Suprapubic skin (tissue), 4 donors: Measurements from ENCODE around the gene SPEM3. TPM values are rescaled to one million over a fixed set of nuclear protein-coding genes. Genes with fewer than 3 reads are reported as not detected.
"Not testable (repeated sequence)": the region's sequence is repeated elsewhere in the genome, so short reads cannot be mapped to it uniquely, and the experiment has no call there.

Source experiments
- DNase-seq, 2 donors: peaks; one replicate each; pipeline ENCODE4 v3.0.0-alpha.2; 2019; ENCODE audit warnings: low spot score in 2 of 2
- H3K27ac ChIP-seq: fragments of 200-600 bp; sonication (generic); one replicate; pipeline ENCODE4 v1.5.1; 2019
- H3K27me3 ChIP-seq: fragments of 200-600 bp; sonication (generic); one replicate; pipeline ENCODE4 v1.5.1; 2019
- H3K36me3 ChIP-seq: fragments of 200-600 bp; sonication (generic); one replicate; pipeline ENCODE4 v1.5.1; 2019
- H3K4me1 ChIP-seq: fragments of 200-600 bp; sonication (generic); one replicate; pipeline ENCODE4 v1.5.1; 2019
- H3K4me3 ChIP-seq: fragments of 200-600 bp; sonication (generic); one replicate; pipeline ENCODE4 v1.5.1; 2019; ENCODE audit warnings: mild to moderate bottlenecking
- H3K9me3 ChIP-seq: fragments of 200-600 bp; sonication (generic); one replicate; pipeline ENCODE4 v1.5.1; 2019
- EP300 ChIP-seq: sonication (generic); formaldehyde crosslinking; IDR thresholded peaks from one replicate; pipeline ENCODE4 v1.6.1; 2017; ENCODE audit warnings: antibody characterized with exemption
- POLR2A ChIP-seq, 2 donors: fragments of 450-650 bp; IDR thresholded peaks; one replicate each; pipeline ENCODE4 v1.6.1; 2017; ENCODE audit warnings: antibody characterized with exemption in 2 of 2, mild to moderate bottlenecking in 2 of 2, moderate library complexity in 2 of 2
- POLR2AphosphoS5 ChIP-seq, 3 donors: sonication (generic); formaldehyde crosslinking; IDR thresholded peaks; one replicate each; pipeline ENCODE4 v1.6.1; 2017; ENCODE audit warnings: antibody characterized with exemption in 3 of 3
- WGBS: methylation state at CpG from one replicate; pipeline ENCODE4 v1.1.5; 2018; 5-methylcytosine and 5-hydroxymethylcytosine counted together
- total RNA-seq, 4 donors: library from RNA; depleted of rRNA; stranded (reverse); fragments of >200 nt; gene quantifications; one replicate each; pipeline ENCODE4 v1.1.0, GENCODE V29; 2016
- TF ChIP-seq, protein P1 (sequence below), 2 donors: fragments of 200-600 bp in 1 of 2; fragments of 450-650 bp in 1 of 2; sonication (generic) in 1 of 2; IDR thresholded peaks; one replicate each; pipeline ENCODE4 v1.5.1; 2016 to 2019; ENCODE audit warnings: antibody characterized with exemption in 2 of 2, mild to moderate bottlenecking in 1 of 2, moderate library complexity in 1 of 2

The SPEM3 gene
- total RNA-seq, 4 donors from 2014 or later, result not detected

DNA sequence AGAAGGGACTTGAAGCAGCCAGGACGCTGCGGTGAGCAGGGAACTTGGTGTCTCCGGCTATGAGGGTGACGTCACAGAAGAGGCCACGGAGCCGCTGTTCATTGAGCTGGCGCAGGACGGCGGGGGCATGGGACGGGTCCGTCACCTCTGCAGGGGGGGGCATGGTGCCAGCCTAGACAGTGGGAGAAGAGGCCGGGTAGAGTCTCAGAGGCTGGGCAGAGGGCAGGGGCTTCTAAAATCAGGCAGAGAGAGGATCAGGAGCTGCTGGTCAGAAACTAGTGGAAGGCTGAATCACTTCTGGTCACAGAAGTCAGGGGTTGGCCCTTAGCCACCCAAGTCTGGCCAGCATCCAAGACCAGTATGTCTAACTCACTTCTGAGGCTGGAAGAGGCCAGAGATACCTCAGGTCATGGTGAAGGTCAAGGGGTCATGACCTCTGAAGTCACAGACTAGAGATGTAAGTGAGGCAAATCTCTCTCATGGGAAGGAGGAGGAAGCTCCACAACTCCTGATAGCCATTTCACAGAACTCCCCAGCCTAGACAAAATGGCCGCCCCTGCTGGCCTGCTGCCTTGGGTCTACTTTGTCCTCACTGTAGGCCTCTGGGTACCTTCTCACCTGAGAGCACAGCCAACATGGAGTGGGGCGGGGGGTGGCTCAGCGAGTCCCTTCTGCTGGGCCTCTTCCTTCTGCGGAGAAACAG, 38.1 kb downstream of the SPEM3 start:
- TF ChIP-seq POLR2A (IDR thresholded peaks at IDR 0.05) (no peak), EP300 (no peak), POLR2AphosphoS5 (IDR thresholded peaks at IDR 0.05) (no peak)
- TF ChIP-seq, protein P1, sequence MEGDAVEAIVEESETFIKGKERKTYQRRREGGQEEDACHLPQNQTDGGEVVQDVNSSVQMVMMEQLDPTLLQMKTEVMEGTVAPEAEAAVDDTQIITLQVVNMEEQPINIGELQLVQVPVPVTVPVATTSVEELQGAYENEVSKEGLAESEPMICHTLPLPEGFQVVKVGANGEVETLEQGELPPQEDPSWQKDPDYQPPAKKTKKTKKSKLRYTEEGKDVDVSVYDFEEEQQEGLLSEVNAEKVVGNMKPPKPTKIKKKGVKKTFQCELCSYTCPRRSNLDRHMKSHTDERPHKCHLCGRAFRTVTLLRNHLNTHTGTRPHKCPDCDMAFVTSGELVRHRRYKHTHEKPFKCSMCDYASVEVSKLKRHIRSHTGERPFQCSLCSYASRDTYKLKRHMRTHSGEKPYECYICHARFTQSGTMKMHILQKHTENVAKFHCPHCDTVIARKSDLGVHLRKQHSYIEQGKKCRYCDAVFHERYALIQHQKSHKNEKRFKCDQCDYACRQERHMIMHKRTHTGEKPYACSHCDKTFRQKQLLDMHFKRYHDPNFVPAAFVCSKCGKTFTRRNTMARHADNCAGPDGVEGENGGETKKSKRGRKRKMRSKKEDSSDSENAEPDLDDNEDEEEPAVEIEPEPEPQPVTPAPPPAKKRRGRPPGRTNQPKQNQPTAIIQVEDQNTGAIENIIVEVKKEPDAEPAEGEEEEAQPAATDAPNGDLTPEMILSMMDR (IDR thresholded peaks at IDR 0.05), result no peak
- 73% methylated on average over 16 of the region's 16 CpGs for WGBS
- Histone ChIP-seq H3K36me3 (peaks cover 30% of the 10 kb centered on the region), H3K27ac (peak overlapping the region; percentile 25), H3K27me3 (no peaks in the 10 kb centered on the region), H3K4me3 (no peak overlapping the region), H3K9me3 (no peaks in the 10 kb centered on the region), H3K4me1 (peaks cover 29% of the 10 kb centered on the region)
- no peak for DNase-seq

DNA sequence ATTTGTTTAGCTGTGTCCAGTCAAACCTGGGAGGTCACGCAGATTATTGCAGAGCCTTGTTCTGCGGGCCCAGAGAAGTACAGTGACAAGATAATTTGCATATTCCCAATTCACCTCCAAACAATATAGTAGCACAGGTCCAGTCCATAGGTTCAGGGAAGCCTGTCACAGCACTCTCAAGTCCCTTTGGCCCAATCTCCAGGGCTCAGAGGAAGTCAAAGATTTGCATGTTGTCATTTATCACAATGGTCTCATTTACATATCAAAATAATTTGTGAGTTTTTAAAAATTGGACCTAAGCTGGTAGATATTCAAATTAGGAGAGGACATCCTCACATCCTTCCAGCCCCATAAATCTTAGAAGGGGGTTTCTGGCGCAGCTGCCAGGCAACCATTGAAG, 38.8 kb downstream of the SPEM3 start:
- 74% methylated on average over 3 of the region's 3 CpGs for WGBS
- TF ChIP-seq EP300 (no peak), POLR2A (IDR thresholded peaks at IDR 0.05) (no peak)
- TF ChIP-seq, protein P1 (IDR thresholded peaks at IDR 0.05), result no peak
- Histone ChIP-seq H3K27ac (peak overlapping the region; percentile 25), H3K9me3 (no peaks in the 10 kb centered on the region), H3K36me3 (peaks cover 28% of the 10 kb centered on the region), H3K4me1 (peaks cover 29% of the 10 kb centered on the region), H3K4me3 (no peak overlapping the region), H3K27me3 (no peaks in the 10 kb centered on the region)
- DNase-seq, result no peak

GRCh38 chr17:7468290-7468689, 39.6 kb downstream of the SPEM3 start:
- Histone ChIP-seq H3K9me3 (no peaks in the 10 kb centered on the region), H3K27me3 (no peaks in the 10 kb centered on the region), H3K4me3 (no peak overlapping the region), H3K4me1 (peaks cover 29% of the 10 kb centered on the region), H3K27ac (no peak overlapping the region), H3K36me3 (peaks cover 20% of the 10 kb centered on the region)
- no peak for DNase-seq
- WGBS, result 94% methylated on average over 11 of the region's 11 CpGs
- no peak for TF ChIP-seq EP300

DNA sequence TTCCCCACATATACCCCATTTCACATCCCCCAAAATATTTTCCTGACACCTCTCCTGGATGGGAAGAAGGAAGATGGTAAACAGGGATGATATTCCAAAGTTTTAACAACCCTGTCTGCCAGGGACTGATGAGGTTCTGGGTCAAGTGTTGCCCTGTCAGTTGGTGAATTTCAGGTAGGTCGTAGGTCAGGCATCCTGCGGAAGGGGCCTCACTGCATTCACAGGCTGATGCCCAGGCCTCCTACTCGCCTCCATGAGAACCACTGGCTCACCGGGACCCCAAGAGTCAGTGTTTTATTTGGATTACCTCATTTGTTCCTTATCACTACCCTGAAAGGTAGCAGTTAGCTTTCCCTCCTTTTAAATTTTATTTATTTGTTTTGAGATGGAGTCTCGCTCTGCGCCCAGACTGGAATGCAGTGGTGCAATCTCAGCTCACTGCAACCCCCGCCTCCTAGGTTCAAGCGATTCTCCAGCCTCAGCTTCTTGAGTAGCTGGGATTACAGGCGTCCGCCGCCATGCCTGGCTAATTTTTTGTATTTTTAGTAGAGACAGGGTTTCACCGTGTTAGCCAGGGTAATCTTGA, 40.2 kb downstream of the SPEM3 start:
- Histone ChIP-seq H3K36me3 (peaks cover 14% of the 10 kb centered on the region), H3K4me3 (no peak overlapping the region), H3K27me3 (no peaks in the 10 kb centered on the region), H3K27ac (no peak overlapping the region), H3K4me1 (peaks cover 25% of the 10 kb centered on the region), H3K9me3 (no peaks in the 10 kb centered on the region)
- DNase-seq, result no peak
- WGBS, result 87% methylated on average over 12 of the region's 12 CpGs
- TF ChIP-seq, protein P1 (IDR thresholded peaks at IDR 0.05), result no peak
- no peak for TF ChIP-seq EP300

DNA sequence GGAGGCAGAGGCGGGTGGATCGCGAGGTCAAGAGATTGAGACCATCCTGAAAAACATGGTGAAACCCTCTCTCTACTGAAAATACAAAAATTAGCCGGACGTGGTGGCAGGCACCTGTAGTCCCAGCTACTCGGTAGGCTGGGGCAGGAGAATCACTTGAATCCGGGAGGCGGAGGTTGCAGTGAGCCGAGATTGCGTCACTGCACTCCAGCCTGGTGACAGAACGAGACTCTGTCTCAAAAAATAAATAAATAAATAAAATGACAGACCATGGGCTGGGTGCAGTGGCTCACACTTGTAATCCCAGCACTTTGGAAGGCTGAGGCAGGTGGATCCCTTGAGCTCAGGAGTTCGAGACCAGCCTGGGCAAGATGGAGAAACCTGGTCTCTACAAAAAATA, 41.2 kb downstream of the SPEM3 start:
- peaks cover 25% of the 10 kb centered on the region for H3K4me1 ChIP-seq

GRCh38 chr17:7470457-7470973, 41.9 kb downstream of the SPEM3 start:
- not testable (repeated sequence) for H3K36me3 ChIP-seq, H3K27me3 ChIP-seq, DNase-seq, H3K9me3 ChIP-seq, H3K4me3 ChIP-seq, H3K27ac ChIP-seq
- 74% methylated on average over 8 of the region's 8 CpGs for WGBS
- H3K4me1 ChIP-seq, result peaks cover 32% of the 10 kb centered on the region

More for the DNA sequence above, 41.2 kb downstream of the SPEM3 start:
- not testable (repeated sequence) for H3K27ac ChIP-seq, H3K4me3 ChIP-seq, H3K9me3 ChIP-seq, H3K27me3 ChIP-seq, DNase-seq
- H3K36me3 ChIP-seq, result peaks cover 13% of the 10 kb centered on the region
- WGBS, result 91% methylated on average over 12 of the region's 12 CpGs

DNA sequence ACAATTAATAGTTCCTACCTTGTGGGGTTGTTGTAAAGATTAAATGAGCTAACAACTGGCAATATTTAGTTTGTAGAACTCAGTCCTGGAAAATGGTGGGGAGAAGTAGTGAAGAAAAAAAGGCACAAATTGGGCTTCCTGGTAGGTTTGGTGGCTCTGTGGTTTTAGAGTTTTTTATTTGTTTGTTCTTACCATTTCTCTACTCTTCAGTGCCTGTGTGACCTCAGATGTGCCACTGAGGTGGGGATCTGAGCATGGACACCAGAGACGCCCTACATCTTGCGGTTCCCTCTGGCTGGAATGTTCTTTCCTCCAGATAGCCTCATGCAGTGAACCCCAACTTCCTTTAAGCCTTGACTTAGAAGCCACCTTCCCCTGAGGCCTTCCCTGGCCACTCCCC, 43.1 kb downstream of the SPEM3 start:
- no peak for DNase-seq
- H3K36me3 ChIP-seq, result no peaks in the 10 kb centered on the region
- 80% methylated on average over 2 of the region's 2 CpGs for WGBS
- no peak overlapping the region for H3K27ac ChIP-seq
- H3K9me3 ChIP-seq, result no peaks in the 10 kb centered on the region
- no peak for TF ChIP-seq EP300
- TF ChIP-seq POLR2A (IDR thresholded peaks at IDR 0.05), result no peak
- TF ChIP-seq POLR2AphosphoS5 (IDR thresholded peaks at IDR 0.05), result no peak
- TF ChIP-seq, protein P1 (IDR thresholded peaks at IDR 0.05), result no peak
- no peak overlapping the region for H3K4me3 ChIP-seq
- H3K27me3 ChIP-seq, result no peaks in the 10 kb centered on the region
- peaks cover 37% of the 10 kb centered on the region for H3K4me1 ChIP-seq

DNA sequence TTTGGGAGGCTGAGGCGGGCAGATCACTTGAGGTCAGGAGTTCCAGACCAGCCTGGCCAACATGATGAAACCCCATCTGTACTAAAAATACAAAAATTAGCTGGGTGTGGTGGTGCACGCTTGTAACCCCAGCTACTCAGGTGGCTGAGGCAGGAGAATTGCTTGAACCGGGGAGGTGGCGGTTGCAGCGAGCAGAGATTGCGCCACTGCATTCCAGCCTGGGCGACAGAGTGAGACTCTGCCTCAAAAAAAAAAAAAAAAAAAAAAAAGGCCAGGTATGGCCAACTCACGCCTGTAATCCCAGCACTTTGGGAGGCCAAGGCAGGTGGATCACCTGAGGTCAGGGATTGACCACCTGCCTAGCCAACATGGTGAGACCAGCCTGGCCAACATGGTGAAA, 46.1 kb downstream of the SPEM3 start:
- not testable (repeated sequence) for DNase-seq, H3K4me3 ChIP-seq, H3K36me3 ChIP-seq, H3K9me3 ChIP-seq, H3K27me3 ChIP-seq
- Histone ChIP-seq H3K4me1 (peaks cover 50% of the 10 kb centered on the region), H3K27ac (peak overlapping the region; percentile 100)
- WGBS, result 65% methylated on average over 8 of the region's 8 CpGs
